H9 (cell line): ENCODE results near the gene LGALS7. TPM values are rescaled to one million over a fixed set of nuclear protein-coding genes. Genes with fewer than 3 reads are reported as not detected.
"Not testable (repeated sequence)": the region's sequence is repeated elsewhere in the genome, so short reads cannot be mapped to it uniquely, and the experiment has no call there.

Experiments used
- DNase-seq: peaks from one replicate; pipeline ENCODE4 v3.0.0-alpha.2; 2017
- H2AFZ ChIP-seq: one replicate; pipeline ENCODE4 v1.6.1; 2013; ENCODE audit warnings: mild to moderate bottlenecking, low read length, control low read depth, moderate library complexity
- H2AK5ac ChIP-seq: 2 replicates; pipeline ENCODE4 v1.6.1; 2013; ENCODE audit warnings: low read length, control low read depth, mixed read lengths; ENCODE audit not compliant: insufficient read length
- H2BK120ac ChIP-seq: one replicate; pipeline ENCODE4 v1.6.1; 2013; ENCODE audit warnings: low read depth, mild to moderate bottlenecking, low read length, control low read depth, inconsistent platforms; ENCODE audit not compliant: poor library complexity, severe bottlenecking
- H2BK12ac ChIP-seq: 2 replicates; pipeline ENCODE4 v1.6.1; 2013; ENCODE audit warnings: low read length, control low read depth, mixed read lengths, low read depth; ENCODE audit not compliant: insufficient read length
- H2BK15ac ChIP-seq: 2 replicates; pipeline ENCODE4 v1.6.1; 2013; ENCODE audit warnings: low read depth, low read length, control low read depth
- H2BK20ac ChIP-seq: one replicate; pipeline ENCODE4 v1.6.1; 2013; ENCODE audit warnings: low read depth, mild to moderate bottlenecking, low read length, control low read depth, inconsistent platforms; ENCODE audit not compliant: poor library complexity, severe bottlenecking
- H2BK5ac ChIP-seq: 2 replicates; pipeline ENCODE4 v1.6.1; 2013; ENCODE audit warnings: low read length, control low read depth, mixed read lengths; ENCODE audit not compliant: insufficient read length
- H3K14ac ChIP-seq: 2 replicates; pipeline ENCODE4 v1.6.1; 2013; ENCODE audit warnings: low read length, control low read depth; ENCODE audit not compliant: insufficient read depth
- H3K18ac ChIP-seq: 2 replicates; pipeline ENCODE4 v1.6.1; 2013; ENCODE audit warnings: low read depth, mild to moderate bottlenecking, mixed read lengths, low read length, control low read depth; ENCODE audit not compliant: insufficient read length
- H3K23ac ChIP-seq: 2 replicates; pipeline ENCODE4 v1.6.1; 2013; ENCODE audit warnings: low read length, control low read depth, mixed read lengths, low read depth; ENCODE audit not compliant: insufficient read length
- H3K23me2 ChIP-seq: 2 replicates; pipeline ENCODE4 v1.6.1; 2013; ENCODE audit warnings: low read depth, mild to moderate bottlenecking, mixed read lengths, low read length, control low read depth; ENCODE audit not compliant: insufficient read length, poor library complexity, severe bottlenecking
- H3K27ac ChIP-seq: 2 replicates; pipeline ENCODE4 v1.5.1; 2013; ENCODE audit warnings: low read length, control low read depth, mixed read lengths, low read depth; ENCODE audit not compliant: insufficient read length
- H3K27me3 ChIP-seq: 2 replicates; pipeline ENCODE4 v1.6.1; 2013; ENCODE audit warnings: low read length, control low read depth, inconsistent platforms; ENCODE audit not compliant: insufficient read depth
- H3K4ac ChIP-seq: 2 replicates; pipeline ENCODE4 v1.6.1; 2013; ENCODE audit warnings: low read depth, mild to moderate bottlenecking, control low read depth, inconsistent platforms, low read length, moderate library complexity
- H3K4me1 ChIP-seq: 2 replicates; pipeline ENCODE4 v1.6.1; 2013; ENCODE audit warnings: low read length, control low read depth, inconsistent platforms; ENCODE audit not compliant: insufficient read depth
- H3K4me2 ChIP-seq: 2 replicates; pipeline ENCODE4 v1.6.1; 2013; ENCODE audit warnings: low read length, control low read depth, mixed read lengths; ENCODE audit not compliant: insufficient read length, insufficient read depth
- H3K56ac ChIP-seq: 2 replicates; pipeline ENCODE4 v1.6.1; 2013; ENCODE audit warnings: low read depth, mild to moderate bottlenecking, mixed read lengths, low read length, control low read depth; ENCODE audit not compliant: insufficient read length
- H3K79me1 ChIP-seq: 2 replicates; pipeline ENCODE4 v1.6.1; 2013; ENCODE audit warnings: low read depth, mild to moderate bottlenecking, moderate library complexity, low read length, control low read depth, inconsistent platforms; ENCODE audit not compliant: insufficient read depth, poor library complexity, severe bottlenecking
- H3K79me2 ChIP-seq: 2 replicates; pipeline ENCODE4 v1.6.1; 2013; ENCODE audit warnings: low read length, control low read depth, inconsistent platforms; ENCODE audit not compliant: insufficient read depth
- H3K9ac ChIP-seq: 2 replicates; pipeline ENCODE4 v1.6.1; 2013; ENCODE audit warnings: low read length, control low read depth, mixed read lengths; ENCODE audit not compliant: insufficient read length; ENCODE audit errors: extremely low read depth
- H3K9me3 ChIP-seq: one replicate; pipeline ENCODE4 v1.6.1; 2013; ENCODE audit warnings: low read depth, low read length, inconsistent platforms; ENCODE audit not compliant: control insufficient read depth
- H3T11ph ChIP-seq: one replicate; pipeline ENCODE4 v1.6.1; 2013; ENCODE audit warnings: mild to moderate bottlenecking, low read length, control low read depth, inconsistent platforms
- H4K20me1 ChIP-seq: one replicate; pipeline ENCODE4 v1.6.1; 2013; ENCODE audit not compliant: control insufficient read depth, insufficient read length, insufficient read depth
- H4K5ac ChIP-seq: 2 replicates; pipeline ENCODE4 v1.6.1; 2013; ENCODE audit warnings: low read depth, mild to moderate bottlenecking, mixed read lengths, low read length, control low read depth; ENCODE audit not compliant: insufficient read length
- H4K8ac ChIP-seq: replicated peaks from 2 replicates; pipeline ENCODE4 v1.6.1; 2013; ENCODE audit warnings: low read length, control low read depth, mixed read lengths, low read depth; ENCODE audit not compliant: insufficient read length
- H4K91ac ChIP-seq: 2 replicates; pipeline ENCODE4 v1.6.1; 2013; ENCODE audit warnings: low read depth, mild to moderate bottlenecking, moderate library complexity, mixed read lengths, low read length, control low read depth; ENCODE audit not compliant: insufficient read length
- H3K27ac Mint-ChIP-seq, 3 experiments: 2 replicates in 2 of 3; 3 replicates in 1 of 3; pipeline ENCODE4 v1.8.0; 2020 to 2021; ENCODE audit warnings: mixed read lengths in 3 of 3, mild to moderate bottlenecking in 1 of 3, moderate library complexity in 1 of 3
- H3K27me3 Mint-ChIP-seq: 2 replicates; pipeline ENCODE4 v1.8.0; 2021; ENCODE audit warnings: low read depth, mild to moderate bottlenecking, moderate library complexity, mixed read lengths
- H3K36me3 Mint-ChIP-seq, 3 experiments: 2 replicates in 2 of 3; 3 replicates in 1 of 3; pipeline ENCODE4 v1.8.0; 2020 to 2021; ENCODE audit warnings: low read depth in 3 of 3, mixed read lengths in 3 of 3; ENCODE audit not compliant: insufficient read depth in 1 of 3
- H3K4me1 Mint-ChIP-seq, 2 experiments: 2 replicates each; pipeline ENCODE4 v1.8.0; 2020; ENCODE audit warnings: mixed read lengths in 2 of 2
- H3K4me3 Mint-ChIP-seq, 2 experiments: 2 replicates in 1 of 2; 3 replicates in 1 of 2; pipeline ENCODE4 v1.8.0; 2020 to 2021; ENCODE audit warnings: mild to moderate bottlenecking in 2 of 2, mixed read lengths in 2 of 2, moderate library complexity in 1 of 2
- H3K9me3 Mint-ChIP-seq, 2 experiments: 2 replicates in 1 of 2; 3 replicates in 1 of 2; pipeline ENCODE4 v1.8.0; 2020; ENCODE audit warnings: mild to moderate bottlenecking in 2 of 2, mixed read lengths in 2 of 2, moderate library complexity in 1 of 2
- WGBS: extraction: QIAGEN DNeasy Blood & Tissue Kit; methylation state at CpG from one replicate; pipeline ENCODE4 v1.1.7; 2013; ENCODE audit warnings: missing lambda C conversion rate, low lambda C conversion rate, mixed read lengths; ENCODE audit not compliant: insufficient read length; ENCODE audit errors: extremely low coverage; 5-methylcytosine and 5-hydroxymethylcytosine counted together
- total RNA-seq: library from RNA; stranded (reverse); gene quantifications from 2 replicates; pipeline ENCODE4 v1.2.1, GENCODE V29; 2021
- TF ChIP-seq, protein P1 (sequence below): fragments of 200-600 bp; sonication (generic); conservative IDR thresholded peaks from 3 replicates; pipeline ENCODE4 v1.8.0; 2021; ENCODE audit warnings: antibody characterized with exemption, mild to moderate bottlenecking

Gene LGALS7
- total RNA-seq, 1 experiment from 2014 or later, result not detected

DNA sequence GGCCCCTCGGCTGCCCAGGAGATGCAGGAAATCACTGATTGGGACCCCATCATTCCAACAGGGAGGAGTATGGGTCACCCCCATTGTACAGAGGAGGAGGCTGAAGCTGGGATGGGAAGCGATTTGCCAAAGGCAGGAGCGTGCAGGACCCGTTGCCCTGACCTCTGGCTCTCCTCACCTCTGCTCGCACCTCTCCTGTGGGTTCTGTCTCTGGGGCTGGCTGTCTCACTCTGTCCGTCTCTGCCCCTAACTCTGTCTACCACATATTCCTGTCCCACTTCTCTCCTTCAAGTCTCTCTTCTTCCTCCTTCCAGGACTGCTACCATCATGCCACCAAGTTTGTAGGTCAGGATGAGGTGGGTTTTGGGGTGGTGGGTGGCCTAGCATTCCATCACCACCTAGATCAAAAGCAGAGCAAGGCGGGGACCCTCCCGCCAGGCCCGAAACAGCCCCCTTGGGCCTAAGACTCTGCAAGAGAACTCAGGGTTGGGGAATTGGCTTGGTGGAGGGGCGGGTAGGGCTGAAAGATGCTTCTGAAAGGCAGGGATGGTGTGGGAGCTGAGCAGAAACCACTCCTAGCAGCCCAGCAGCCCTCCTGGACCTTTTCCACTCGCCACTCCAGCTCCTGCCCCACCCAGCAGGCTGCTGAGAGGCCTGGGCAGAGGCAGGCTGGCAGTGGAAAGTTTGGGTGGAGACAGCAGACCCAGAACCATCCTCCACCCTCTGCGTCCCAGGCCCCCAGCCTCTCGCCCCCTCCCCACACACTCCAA, 1.0 kb upstream of the LGALS7 start:
- no CpG with 5 or more reads among the region's 13 CpGs for WGBS
- no peak overlapping the region for H2AK5ac ChIP-seq
- no peaks in the 10 kb centered on the region for H3K36me3 Mint-ChIP-seq

DNA sequence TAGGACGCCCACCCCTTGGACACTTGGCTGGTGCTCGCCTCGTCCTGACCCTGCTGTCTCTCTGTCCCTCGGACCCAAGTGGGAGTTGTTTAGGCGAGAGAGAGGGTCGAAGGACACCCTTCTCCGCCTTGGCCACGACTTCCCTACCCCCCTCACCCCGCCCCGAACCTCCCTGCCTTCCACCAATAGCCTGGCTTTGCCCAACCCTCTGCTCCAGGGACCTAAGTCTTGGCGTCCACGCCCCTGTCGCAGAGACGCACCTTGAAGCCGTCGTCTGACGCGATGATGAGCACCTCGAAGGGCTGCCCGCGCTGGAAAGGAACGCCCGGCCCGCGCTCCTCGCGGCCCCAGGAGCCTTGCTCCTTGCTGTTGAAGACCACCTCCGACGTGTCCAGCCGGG, 1.7 kb downstream of the LGALS7 start:
- H3K14ac ChIP-seq, H3K4me2 ChIP-seq, H4K20me1 ChIP-seq, H3K23me2 ChIP-seq, H3K27me3 Mint-ChIP-seq, H2BK15ac ChIP-seq, H3K9me3 Mint-ChIP-seq, H3K27ac Mint-ChIP-seq, H2AK5ac ChIP-seq, H2BK12ac ChIP-seq, H3K79me1 ChIP-seq, H3K56ac ChIP-seq, H2BK20ac ChIP-seq, H3K18ac ChIP-seq, H3T11ph ChIP-seq, H3K4ac ChIP-seq, H4K8ac ChIP-seq, H3K79me2 ChIP-seq, H3K4me3 Mint-ChIP-seq, H3K4me1 ChIP-seq, H3K9ac ChIP-seq, H3K9me3 ChIP-seq, H3K4me1 Mint-ChIP-seq, H2BK120ac ChIP-seq, H3K27me3 ChIP-seq, H4K91ac ChIP-seq, H2AFZ ChIP-seq, H2BK5ac ChIP-seq, H3K27ac ChIP-seq, H4K5ac ChIP-seq, H3K23ac ChIP-seq, DNase-seq, H3K36me3 Mint-ChIP-seq: not testable (repeated sequence)
- no CpG with 5 or more reads among the region's 30 CpGs for WGBS

More for the DNA sequence above, 1.0 kb upstream of the LGALS7 start:
- DNase-seq, result no peak
- H3K9me3 Mint-ChIP-seq, result no peaks in the 10 kb centered on the region; a peak in 1 of 5 replicates
- no peak overlapping the region for H4K8ac ChIP-seq
- no peak overlapping the region for H3K4me2 ChIP-seq
- H3K23ac ChIP-seq, result no peak overlapping the region
- H3T11ph ChIP-seq, result no peak overlapping the region
- no peak overlapping the region for H3K27ac Mint-ChIP-seq
- H3K4me1 ChIP-seq, result peaks cover 2% of the 10 kb centered on the region; the same call in 1 of the 2 replicates
- H3K27me3 ChIP-seq, result no peaks in the 10 kb centered on the region
- H2BK12ac ChIP-seq, result no peak overlapping the region
- peaks cover 10% of the 10 kb centered on the region; the same call in 1 of the 2 replicates for H3K27me3 Mint-ChIP-seq
- H4K20me1 ChIP-seq, result no peaks in the 10 kb centered on the region
- H4K91ac ChIP-seq, result no peak overlapping the region
- no peaks in the 10 kb centered on the region for H3K79me1 ChIP-seq
- no peak overlapping the region for H3K14ac ChIP-seq
- peaks cover 6% of the 10 kb centered on the region for H3K23me2 ChIP-seq
- no peak overlapping the region for H3K18ac ChIP-seq
- H2BK15ac ChIP-seq, result no peak overlapping the region
- no peak overlapping the region for H2BK5ac ChIP-seq
- H4K5ac ChIP-seq, result no peak overlapping the region
- TF ChIP-seq, protein P1, sequence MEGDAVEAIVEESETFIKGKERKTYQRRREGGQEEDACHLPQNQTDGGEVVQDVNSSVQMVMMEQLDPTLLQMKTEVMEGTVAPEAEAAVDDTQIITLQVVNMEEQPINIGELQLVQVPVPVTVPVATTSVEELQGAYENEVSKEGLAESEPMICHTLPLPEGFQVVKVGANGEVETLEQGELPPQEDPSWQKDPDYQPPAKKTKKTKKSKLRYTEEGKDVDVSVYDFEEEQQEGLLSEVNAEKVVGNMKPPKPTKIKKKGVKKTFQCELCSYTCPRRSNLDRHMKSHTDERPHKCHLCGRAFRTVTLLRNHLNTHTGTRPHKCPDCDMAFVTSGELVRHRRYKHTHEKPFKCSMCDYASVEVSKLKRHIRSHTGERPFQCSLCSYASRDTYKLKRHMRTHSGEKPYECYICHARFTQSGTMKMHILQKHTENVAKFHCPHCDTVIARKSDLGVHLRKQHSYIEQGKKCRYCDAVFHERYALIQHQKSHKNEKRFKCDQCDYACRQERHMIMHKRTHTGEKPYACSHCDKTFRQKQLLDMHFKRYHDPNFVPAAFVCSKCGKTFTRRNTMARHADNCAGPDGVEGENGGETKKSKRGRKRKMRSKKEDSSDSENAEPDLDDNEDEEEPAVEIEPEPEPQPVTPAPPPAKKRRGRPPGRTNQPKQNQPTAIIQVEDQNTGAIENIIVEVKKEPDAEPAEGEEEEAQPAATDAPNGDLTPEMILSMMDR, result no peak
- H3K79me2 ChIP-seq, result no peaks in the 10 kb centered on the region
- peaks cover 3 to 11% of the 10 kb centered on the region in 2 experiments; a peak in 2 of 4 replicates for H3K4me1 Mint-ChIP-seq
- no peak overlapping the region for H3K9ac ChIP-seq
- no peaks in the 10 kb centered on the region for H3K9me3 ChIP-seq
- no peak overlapping the region for H2AFZ ChIP-seq
- H2BK120ac ChIP-seq, result no peak overlapping the region
- no peak overlapping the region for H2BK20ac ChIP-seq
- H3K27ac ChIP-seq, result no peak overlapping the region
- H3K56ac ChIP-seq, result no peak overlapping the region
- H3K4ac ChIP-seq, result no peak overlapping the region
- H3K4me3 Mint-ChIP-seq, result no peak overlapping the region
